ENCODE measurements around the gene HBS1L.

The HBS1L gene

DNA sequence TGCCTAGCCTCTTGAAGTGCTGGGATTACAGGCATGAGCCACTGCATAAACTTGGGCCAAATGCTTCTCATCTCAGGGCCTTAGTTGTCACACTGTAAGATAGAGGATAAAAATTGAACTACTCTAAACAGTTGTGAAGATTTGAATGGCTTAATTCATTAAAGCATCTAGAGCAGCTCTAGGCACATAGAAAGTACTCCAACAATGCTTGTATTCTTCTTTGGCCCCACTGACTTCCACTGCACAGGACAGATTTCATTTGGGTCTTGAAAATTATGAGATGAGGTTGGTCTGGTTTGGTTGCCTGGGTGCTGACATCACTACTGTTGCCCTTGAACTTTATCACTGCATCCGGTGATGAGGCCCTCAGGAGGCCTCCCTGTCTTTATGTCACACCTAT is 10.0 kb upstream of the HBS1L start:
- no peak overlapping the region for H3K18ac ChIP-seq (ENCODE audit: low read length)
- no CpG with 5 or more reads among the region's 1 CpG for WGBS, 2 donors (ENCODE audit: extremely low coverage in 2 of 2, insufficient read length in 2 of 2, insufficient replicate concordance in 1 of 2)
- no peak overlapping the region for H2AFZ ChIP-seq (ENCODE audit: low read length)
- H3K4me1 ChIP-seq (ENCODE audit: control insufficient read depth in 2 of 2, insufficient read depth in 1 of 2, low read depth in 1 of 2, low read length in 2 of 2) = no peaks in the 10 kb centered on the region
- no peaks in the 10 kb centered on the region for H3K27me3 ChIP-seq (ENCODE audit: control insufficient read depth in 3 of 3, insufficient read depth in 3 of 3, low read depth in 1 of 3, low read length in 3 of 3)
- no peak overlapping the region for H3K4ac ChIP-seq (ENCODE audit: low read length)
- no peak overlapping the region for H4K8ac ChIP-seq (ENCODE audit: low read depth, low read length)
- H2BK12ac ChIP-seq (ENCODE audit: low read length) = no peak overlapping the region
- no peak overlapping the region for H3K14ac ChIP-seq (ENCODE audit: low read length)
- H3K9ac ChIP-seq (ENCODE audit: low read depth, low read length, poor library complexity) = no peak overlapping the region
- H3K36me3 ChIP-seq (replicated peaks in 1 of 2; ENCODE audit: control insufficient read depth in 2 of 2, insufficient read depth in 2 of 2, low read length in 2 of 2) = no peaks in the 10 kb centered on the region
- no peaks in the 10 kb centered on the region for H3K79me1 ChIP-seq (ENCODE audit: low read depth, low read length)
- H3K27ac ChIP-seq (replicated peaks; ENCODE audit: low read length) = no peak overlapping the region
- no peak for DNase-seq (ENCODE audit: low spot score)
- no peak overlapping the region for H4K91ac ChIP-seq (ENCODE audit: low read depth, low read length, poor library complexity)
- no peak overlapping the region for H3K23ac ChIP-seq (ENCODE audit: low read depth, low read length, poor library complexity)
- no peak overlapping the region for H2BK5ac ChIP-seq (ENCODE audit: low read length)
- no peak overlapping the region for H3K4me2 ChIP-seq (ENCODE audit: insufficient read depth, low read length, poor library complexity, severe bottlenecking)
- no peak overlapping the region for H2BK15ac ChIP-seq (ENCODE audit: low read length)
- no peak overlapping the region for H2BK120ac ChIP-seq (ENCODE audit: low read depth, low read length)
- no peak overlapping the region for H3K4me3 ChIP-seq (ENCODE audit: low read length in 2 of 2)
- H2AK5ac ChIP-seq (ENCODE audit: low read depth, low read length) = no peak overlapping the region
- H3K9me3 ChIP-seq (replicated peaks in 1 of 2; ENCODE audit: control insufficient read depth in 2 of 2, insufficient read depth in 1 of 2, low read depth in 1 of 2, low read length in 2 of 2) = no peaks in the 10 kb centered on the region

GRCh38 chr6:135063926-135064325 is 9.3 kb upstream of the HBS1L start:
- no peak overlapping the region for H2AFZ ChIP-seq (ENCODE audit: low read length)
- H3K4ac ChIP-seq (ENCODE audit: low read length) = no peak overlapping the region
- H3K27ac ChIP-seq (replicated peaks; ENCODE audit: low read length) = no peak overlapping the region
- no peaks in the 10 kb centered on the region for H3K9me3 ChIP-seq (replicated peaks in 1 of 2; ENCODE audit: control insufficient read depth in 2 of 2, insufficient read depth in 1 of 2, low read depth in 1 of 2, low read length in 2 of 2)
- H4K91ac ChIP-seq (ENCODE audit: low read depth, low read length, poor library complexity) = no peak overlapping the region
- no peaks in the 10 kb centered on the region for H3K36me3 ChIP-seq (replicated peaks in 1 of 2; ENCODE audit: control insufficient read depth in 2 of 2, insufficient read depth in 2 of 2, low read length in 2 of 2)
- WGBS, 2 donors (ENCODE audit: extremely low coverage in 2 of 2, insufficient read length in 2 of 2, insufficient replicate concordance in 1 of 2) = no CpG with 5 or more reads among the region's 3 CpGs
- no peak overlapping the region for H2BK15ac ChIP-seq (ENCODE audit: low read length)
- H3K23ac ChIP-seq (ENCODE audit: low read depth, low read length, poor library complexity) = no peak overlapping the region
- H3K4me1 ChIP-seq (ENCODE audit: control insufficient read depth in 2 of 2, insufficient read depth in 1 of 2, low read depth in 1 of 2, low read length in 2 of 2) = no peaks in the 10 kb centered on the region
- no peak overlapping the region for H3K18ac ChIP-seq (ENCODE audit: low read length)
- H3K9ac ChIP-seq (ENCODE audit: low read depth, low read length, poor library complexity) = no peak overlapping the region
- H3K79me1 ChIP-seq (ENCODE audit: low read depth, low read length) = no peaks in the 10 kb centered on the region
- no peak overlapping the region for H2BK120ac ChIP-seq (ENCODE audit: low read depth, low read length)
- no peaks in the 10 kb centered on the region for H3K27me3 ChIP-seq (ENCODE audit: control insufficient read depth in 3 of 3, insufficient read depth in 3 of 3, low read depth in 1 of 3, low read length in 3 of 3)
- H3K4me3 ChIP-seq (ENCODE audit: low read length in 2 of 2) = no peak overlapping the region
- no peak for DNase-seq (ENCODE audit: low spot score)
- H2BK12ac ChIP-seq (ENCODE audit: low read length) = no peak overlapping the region
- no peak overlapping the region for H4K8ac ChIP-seq (ENCODE audit: low read depth, low read length)
- no peak overlapping the region for H2AK5ac ChIP-seq (ENCODE audit: low read depth, low read length)
- H3K4me2 ChIP-seq (ENCODE audit: insufficient read depth, low read length, poor library complexity, severe bottlenecking) = no peak overlapping the region
- no peak overlapping the region for H2BK5ac ChIP-seq (ENCODE audit: low read length)
- no peak overlapping the region for H3K14ac ChIP-seq (ENCODE audit: low read length)

GRCh38 chr6:135062735-135063134 is 8.1 kb upstream of the HBS1L start:
- no peak overlapping the region for H4K8ac ChIP-seq (ENCODE audit: low read depth, low read length)
- H3K36me3 ChIP-seq (replicated peaks in 1 of 2; ENCODE audit: control insufficient read depth in 2 of 2, insufficient read depth in 2 of 2, low read length in 2 of 2) = no peaks in the 10 kb centered on the region
- H4K91ac ChIP-seq (ENCODE audit: low read depth, low read length, poor library complexity) = no peak overlapping the region
- no peak overlapping the region for H3K4me2 ChIP-seq (ENCODE audit: insufficient read depth, low read length, poor library complexity, severe bottlenecking)
- no peaks in the 10 kb centered on the region for H3K4me1 ChIP-seq (ENCODE audit: control insufficient read depth in 2 of 2, insufficient read depth in 1 of 2, low read depth in 1 of 2, low read length in 2 of 2)
- no peak overlapping the region for H2AK5ac ChIP-seq (ENCODE audit: low read depth, low read length)
- H2BK15ac ChIP-seq (ENCODE audit: low read length) = no peak overlapping the region
- no CpG with 5 or more reads among the region's 7 CpGs for WGBS, 2 donors (ENCODE audit: extremely low coverage in 2 of 2, insufficient read length in 2 of 2, insufficient replicate concordance in 1 of 2)
- no peak overlapping the region for H3K9ac ChIP-seq (ENCODE audit: low read depth, low read length, poor library complexity)
- H2AFZ ChIP-seq (ENCODE audit: low read length) = peak overlapping the region; percentile 4
- H3K4me3 ChIP-seq (ENCODE audit: low read length in 2 of 2) = no peak overlapping the region
- no peak overlapping the region for H3K18ac ChIP-seq (ENCODE audit: low read length)
- no peak overlapping the region for H2BK5ac ChIP-seq (ENCODE audit: low read length)
- no peak overlapping the region for H2BK12ac ChIP-seq (ENCODE audit: low read length)
- DNase-seq (ENCODE audit: low spot score) = no peak
- no peaks in the 10 kb centered on the region for H3K79me1 ChIP-seq (ENCODE audit: low read depth, low read length)
- H2BK120ac ChIP-seq (ENCODE audit: low read depth, low read length) = no peak overlapping the region
- no peaks in the 10 kb centered on the region for H3K27me3 ChIP-seq (ENCODE audit: control insufficient read depth in 3 of 3, insufficient read depth in 3 of 3, low read depth in 1 of 3, low read length in 3 of 3)
- no peak overlapping the region for H3K23ac ChIP-seq (ENCODE audit: low read depth, low read length, poor library complexity)
- H3K4ac ChIP-seq (ENCODE audit: low read length) = no peak overlapping the region
- H3K27ac ChIP-seq (replicated peaks; ENCODE audit: low read length) = no peak overlapping the region
- no peak overlapping the region for H3K14ac ChIP-seq (ENCODE audit: low read length)
- H3K9me3 ChIP-seq (replicated peaks in 1 of 2; ENCODE audit: control insufficient read depth in 2 of 2, insufficient read depth in 1 of 2, low read depth in 1 of 2, low read length in 2 of 2) = no peaks in the 10 kb centered on the region

- no peak overlapping the region for H2BK5ac ChIP-seq (ENCODE audit: low read length)
- no peak overlapping the region for H3K14ac ChIP-seq (ENCODE audit: low read length)
- no peak overlapping the region for H4K8ac ChIP-seq (ENCODE audit: low read depth, low read length)
- no peak overlapping the region for H3K18ac ChIP-seq (ENCODE audit: low read length)
- no CpG with 5 or more reads among the region's 4 CpGs for WGBS, 2 donors (ENCODE audit: extremely low coverage in 2 of 2, insufficient read length in 2 of 2, insufficient replicate concordance in 1 of 2)
- H3K36me3 ChIP-seq (replicated peaks in 1 of 2; ENCODE audit: control insufficient read depth in 2 of 2, insufficient read depth in 2 of 2, low read length in 2 of 2) = no peaks in the 10 kb centered on the region
- no peak overlapping the region for H3K23ac ChIP-seq (ENCODE audit: low read depth, low read length, poor library complexity)
- H3K79me1 ChIP-seq (ENCODE audit: low read depth, low read length) = no peaks in the 10 kb centered on the region
- no peak overlapping the region for H3K27ac ChIP-seq (replicated peaks; ENCODE audit: low read length)
- no peak overlapping the region for H2BK15ac ChIP-seq (ENCODE audit: low read length)
- H2AK5ac ChIP-seq (ENCODE audit: low read depth, low read length) = no peak overlapping the region
- no peak overlapping the region for H3K4me2 ChIP-seq (ENCODE audit: insufficient read depth, low read length, poor library complexity, severe bottlenecking)
- H3K9ac ChIP-seq (ENCODE audit: low read depth, low read length, poor library complexity) = no peak overlapping the region
- H3K9me3 ChIP-seq (replicated peaks in 1 of 2; ENCODE audit: control insufficient read depth in 2 of 2, insufficient read depth in 1 of 2, low read depth in 1 of 2, low read length in 2 of 2) = no peaks in the 10 kb centered on the region
- H3K4ac ChIP-seq (ENCODE audit: low read length) = no peak overlapping the region
- H2BK120ac ChIP-seq (ENCODE audit: low read depth, low read length) = no peak overlapping the region
- H2BK12ac ChIP-seq (ENCODE audit: low read length) = no peak overlapping the region
- H3K27me3 ChIP-seq (ENCODE audit: control insufficient read depth in 3 of 3, insufficient read depth in 3 of 3, low read depth in 1 of 3, low read length in 3 of 3) = no peaks in the 10 kb centered on the region
- no peak overlapping the region for H4K91ac ChIP-seq (ENCODE audit: low read depth, low read length, poor library complexity)
- DNase-seq (ENCODE audit: low spot score) = no peak
- no peak overlapping the region for H3K4me3 ChIP-seq (ENCODE audit: low read length in 2 of 2)
- peak overlapping the region; percentile 19 for H2AFZ ChIP-seq (ENCODE audit: low read length)
- H3K4me1 ChIP-seq (ENCODE audit: control insufficient read depth in 2 of 2, insufficient read depth in 1 of 2, low read depth in 1 of 2, low read length in 2 of 2) = no peaks in the 10 kb centered on the region
These were observed 5.5 kb upstream of the HBS1L start for GRCh38 chr6:135060076-135060475.
